Epithelial cell of proximal tubule (primary cell): Measurements from ENCODE around the gene CAMK2N1. TPM values are rescaled to one million over a fixed set of nuclear protein-coding genes. Genes with fewer than 3 reads are reported as not detected.

ENCODE experiments used
- DNase-seq: peaks from one replicate; pipeline ENCODE4 v3.0.0-alpha.2; 2011; ENCODE audit warnings: low read depth
- H3K4me3 ChIP-seq: 2 replicates; pipeline ENCODE4 v1.5.1; 2011; ENCODE audit warnings: low read depth, mild to moderate bottlenecking, low read length
- CTCF ChIP-seq: conservative IDR thresholded peaks from 2 replicates; pipeline ENCODE4 v1.5.1; 2012; ENCODE audit warnings: low read depth, mild to moderate bottlenecking, low read length
- total RNA-seq: library from RNA; depleted of rRNA; stranded (reverse); fragments of >200 nt; gene quantifications from 2 replicates; pipeline ENCODE4 v1.2.3, GENCODE V29; 2015

Gene CAMK2N1
- total RNA-seq, 1 donor from 2014 or later: 19.7 TPM

GRCh38 chr1:20496241-20496661 is 10.2 kb upstream of the CAMK2N1 start:
- no peak overlapping the region for H3K4me3 ChIP-seq
- no peak for TF ChIP-seq CTCF
- peak; percentile 74 for DNase-seq

DNA sequence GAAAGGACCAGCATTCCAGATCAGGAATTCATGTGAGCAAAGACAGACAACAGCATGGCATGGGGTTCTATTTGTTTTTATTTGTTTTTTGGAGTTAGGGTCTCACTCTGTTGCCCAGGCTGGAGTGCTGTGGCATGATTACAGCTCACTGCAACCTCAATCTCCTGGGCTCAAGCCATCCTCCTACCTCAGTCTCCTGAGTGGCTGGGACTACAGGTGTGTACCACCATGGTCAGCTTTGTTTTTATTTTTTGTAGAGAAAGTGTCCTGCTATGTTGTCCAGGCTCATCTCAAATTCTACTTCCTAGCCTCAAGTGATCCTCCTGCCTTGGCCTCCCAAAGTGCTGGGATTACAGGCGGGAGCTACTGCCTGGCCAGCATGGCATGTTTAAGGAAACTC is 9.7 kb upstream of the CAMK2N1 start:
- no peak for TF ChIP-seq CTCF
- no peak for DNase-seq
- H3K4me3 ChIP-seq: no peak overlapping the region

GRCh38 chr1:20494609-20495311 is 8.8 kb upstream of the CAMK2N1 start:
- H3K4me3 ChIP-seq: no peak overlapping the region
- no peak for TF ChIP-seq CTCF
- DNase-seq: peak; percentile 80

DNA sequence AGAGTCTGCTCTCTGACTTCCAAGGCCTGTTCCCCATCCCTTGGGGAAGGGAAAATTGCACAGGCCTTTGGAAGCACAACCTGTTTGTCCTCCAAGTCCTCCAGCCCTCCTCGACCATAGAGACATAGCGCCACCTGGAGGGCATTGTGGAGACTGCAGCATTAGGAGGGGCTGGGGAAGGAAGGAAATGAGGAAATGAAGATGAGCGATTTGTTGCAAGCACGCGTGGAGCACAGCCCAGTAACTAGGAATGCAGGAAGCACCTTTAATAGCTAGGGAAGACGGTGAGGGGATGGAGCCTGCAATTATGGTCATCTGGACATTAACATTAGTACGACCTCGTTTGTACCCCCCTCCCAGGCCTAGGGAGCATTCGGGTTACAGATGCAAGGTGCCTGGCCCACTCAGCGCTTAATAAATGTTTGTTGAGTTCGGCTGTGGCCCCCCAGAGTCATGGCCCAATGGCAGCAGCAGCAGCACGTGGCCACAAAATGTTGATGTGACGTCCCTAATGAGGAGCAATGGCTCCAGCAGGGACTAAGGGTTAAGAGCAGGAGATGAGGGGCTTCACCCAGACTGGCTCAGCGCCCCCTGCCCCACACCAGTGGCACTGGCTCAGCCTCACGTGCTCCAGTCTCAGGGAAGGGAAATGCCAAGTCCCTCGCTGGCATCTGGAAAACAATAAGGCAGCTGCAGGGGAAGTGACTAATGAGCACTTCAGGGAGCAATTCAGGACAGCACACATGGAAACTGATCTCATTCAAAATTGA is 8.0 kb upstream of the CAMK2N1 start:
- H3K4me3 ChIP-seq: peak overlapping the region; percentile 0
- TF ChIP-seq CTCF: peak; percentile 98
- DNase-seq: peak; percentile 67

DNA sequence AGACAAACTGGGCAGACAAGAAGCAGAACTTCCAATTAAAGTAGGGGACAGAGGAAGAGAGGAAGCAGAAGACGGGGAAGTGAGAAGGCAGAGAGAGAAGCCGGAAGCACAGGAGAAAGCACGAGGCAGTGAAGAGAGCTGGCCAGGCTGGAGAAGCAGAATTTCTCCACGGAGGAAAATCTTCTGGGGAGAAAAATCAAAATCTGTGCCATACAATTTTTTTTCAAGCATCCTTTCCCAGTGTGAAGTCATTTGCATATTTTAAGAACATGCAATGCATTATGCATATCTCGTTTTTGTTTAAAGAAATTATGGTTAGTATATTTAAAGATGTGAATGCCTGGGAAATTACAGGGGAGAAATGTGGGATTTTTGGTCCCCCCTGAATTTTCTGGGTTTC is 7.3 kb upstream of the CAMK2N1 start:
- TF ChIP-seq CTCF: no peak
- DNase-seq: no peak

GRCh38 chr1:20492751-20493150 is 6.7 kb upstream of the CAMK2N1 start:
- DNase-seq: no peak
- TF ChIP-seq CTCF: no peak
- no peak overlapping the region for H3K4me3 ChIP-seq

More for the DNA sequence above, 7.3 kb upstream of the CAMK2N1 start:
- no peak overlapping the region for H3K4me3 ChIP-seq

GRCh38 chr1:20491866-20492265 is 5.9 kb upstream of the CAMK2N1 start:
- H3K4me3 ChIP-seq: no peak overlapping the region
- no peak for TF ChIP-seq CTCF
- no peak for DNase-seq
